Kidney tubule cell (primary cell): Measurements from ENCODE around the gene MAST2.
"Not testable (repeated sequence)": the region's sequence is repeated elsewhere in the genome, so short reads cannot be mapped to it uniquely, and the experiment has no call there.

ENCODE experiments used
- DNase-seq: peaks from one replicate; pipeline ENCODE4 v3.0.0-alpha.2; 2018; ENCODE audit warnings: low spot score

The MAST2 gene

GRCh38 chr1:45857755-45858492, 54.5 kb downstream of the MAST2 start:
- not testable (repeated sequence) for DNase-seq

- DNase-seq = no peak
Measured at GRCh38 chr1:45859221-45859620, 55.8 kb downstream of the MAST2 start.

- no peak for DNase-seq
Measured at GRCh38 chr1:45862008-45862407, 58.6 kb downstream of the MAST2 start.

DNA sequence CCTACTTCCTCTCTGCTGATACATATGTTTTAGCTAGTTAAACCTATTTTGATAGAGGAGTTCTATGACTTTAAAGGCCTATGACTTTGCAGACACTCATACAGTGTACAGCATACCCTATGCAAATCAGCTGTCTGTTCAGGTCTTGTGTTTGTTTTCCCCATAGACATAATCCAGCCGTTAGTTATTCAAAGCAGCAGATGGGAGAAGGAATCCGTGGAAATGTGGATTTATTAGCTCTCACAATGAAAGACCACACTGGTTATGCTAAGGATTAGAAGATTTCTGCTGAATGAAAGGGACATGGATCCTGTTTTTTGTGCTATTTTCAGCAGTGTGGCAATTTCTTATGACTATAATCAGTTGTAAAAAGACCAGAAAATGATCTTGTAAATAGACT, 59.8 kb downstream of the MAST2 start:
- DNase-seq = no peak

DNA sequence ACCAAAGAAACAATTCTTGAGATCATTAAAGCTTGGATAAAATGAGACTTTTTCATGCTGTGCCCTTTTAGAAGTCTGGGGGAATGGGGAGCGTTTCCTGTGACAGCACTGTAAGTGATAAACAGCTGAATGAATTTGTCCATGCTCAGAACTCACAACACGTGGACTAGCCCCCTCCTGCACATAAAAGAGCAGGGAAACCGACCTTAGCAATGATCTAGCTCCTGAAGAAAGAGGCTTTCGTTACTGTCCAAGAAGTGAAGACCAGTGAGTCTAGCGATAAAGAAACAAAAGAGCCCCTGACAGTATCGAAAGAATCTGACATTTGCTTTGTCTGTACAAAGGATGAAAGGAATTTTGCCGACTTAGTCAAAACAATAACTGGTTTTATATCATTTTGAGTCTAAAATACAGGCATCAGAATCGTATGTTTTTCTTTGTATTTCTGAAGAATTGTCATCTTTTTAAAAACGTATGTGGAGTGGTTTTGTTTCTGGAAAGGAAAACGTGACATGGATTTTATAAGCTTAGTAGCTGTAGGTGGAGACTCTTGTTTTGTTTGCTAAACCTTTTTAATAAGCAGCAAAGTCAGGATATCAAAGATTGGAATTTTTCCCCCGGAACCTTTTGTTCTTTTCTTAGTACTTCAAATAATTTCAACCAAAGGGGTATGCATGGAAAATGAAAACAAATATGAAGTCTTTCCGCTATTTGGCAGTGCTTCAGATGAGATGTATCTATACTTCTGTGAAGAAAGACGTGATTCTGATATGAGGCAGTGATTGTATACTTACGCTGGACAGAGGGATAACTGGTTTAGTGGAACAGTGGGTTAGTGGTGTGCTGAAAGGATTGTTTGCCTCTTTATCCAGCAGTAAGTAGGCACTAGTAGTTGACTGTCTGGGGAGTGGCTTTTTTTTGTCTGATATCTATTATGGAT, 61.0 kb downstream of the MAST2 start:
- DNase-seq = no peak

GRCh38 chr1:45867697-45868348, 64.4 kb downstream of the MAST2 start:
- DNase-seq = no peak

DNA sequence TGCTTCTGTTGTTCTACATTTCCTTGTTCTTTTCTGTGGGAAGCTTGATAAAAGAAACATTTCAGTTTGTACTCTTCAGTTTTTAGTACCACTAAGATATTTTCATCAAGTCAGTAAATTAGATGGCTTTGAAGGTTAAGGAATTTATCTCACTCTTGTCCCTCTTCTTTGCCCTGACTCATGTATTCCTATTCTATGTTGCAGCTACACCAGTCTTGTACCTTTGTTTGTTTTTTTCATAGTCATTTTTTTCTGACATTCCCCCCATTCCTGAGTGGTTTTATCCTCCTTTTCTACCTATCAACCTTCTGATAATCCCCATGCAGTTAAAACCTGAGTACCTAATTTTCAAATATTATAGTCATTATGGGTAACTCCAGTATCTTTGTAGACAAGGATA, 65.4 kb downstream of the MAST2 start:
- DNase-seq = no peak

GRCh38 chr1:45870500-45870899, 67.1 kb downstream of the MAST2 start:
- DNase-seq = peak; percentile 66

DNA sequence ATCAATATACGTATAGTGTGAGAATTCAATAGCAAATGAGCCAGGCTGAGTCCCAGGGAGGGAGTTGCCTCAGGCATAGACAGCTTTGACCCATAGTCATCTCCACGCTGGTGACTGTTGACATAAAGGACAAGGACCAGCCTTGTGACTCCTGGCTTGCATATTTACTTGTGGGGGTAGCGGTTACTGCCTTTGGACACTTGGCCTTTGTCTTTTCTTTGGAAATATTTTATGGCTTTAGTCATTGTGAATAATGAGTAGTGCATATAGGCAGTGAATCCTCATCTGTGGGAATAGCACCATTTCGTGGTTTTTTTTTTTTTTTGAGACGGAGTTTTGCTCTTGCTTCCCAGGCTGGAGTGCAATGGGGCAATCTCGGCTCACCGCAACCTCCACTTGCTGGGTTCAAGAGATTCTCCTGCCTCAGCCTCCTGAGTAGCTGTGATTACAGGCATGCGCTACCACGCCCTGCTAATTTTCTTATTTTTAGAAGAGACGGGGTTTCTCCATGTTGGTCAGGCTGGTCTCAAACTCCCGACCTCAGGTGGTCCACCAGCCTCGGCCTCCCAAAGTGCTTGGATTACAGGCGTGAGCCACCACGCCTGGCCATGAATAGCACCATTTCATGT, 68.9 kb downstream of the MAST2 start:
- DNase-seq = peak; percentile 92

- no peak for DNase-seq
Measured at GRCh38 chr1:45876000-45876617, 72.7 kb downstream of the MAST2 start.

DNA sequence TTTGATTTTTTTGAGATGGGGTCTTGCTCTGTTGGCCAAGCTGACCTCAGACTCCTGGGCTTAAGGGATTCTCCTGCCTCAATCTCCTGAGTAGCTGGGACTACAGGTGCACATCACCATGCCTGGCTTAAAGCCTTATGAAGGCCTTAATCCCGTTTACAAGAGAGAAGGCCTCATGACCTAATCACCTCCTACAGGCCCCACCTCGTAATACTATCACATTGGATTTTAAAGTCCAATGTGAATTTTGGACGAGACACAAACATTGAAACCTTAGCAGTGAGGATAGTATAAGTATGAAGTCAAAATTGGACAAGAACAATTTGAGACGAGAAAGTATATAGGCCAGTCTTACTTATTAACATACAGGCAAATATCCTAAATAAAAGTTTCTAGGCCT, 73.9 kb downstream of the MAST2 start:
- no peak for DNase-seq

- DNase-seq = no peak
Measured at GRCh38 chr1:45879885-45880598, 76.6 kb downstream of the MAST2 start.

DNA sequence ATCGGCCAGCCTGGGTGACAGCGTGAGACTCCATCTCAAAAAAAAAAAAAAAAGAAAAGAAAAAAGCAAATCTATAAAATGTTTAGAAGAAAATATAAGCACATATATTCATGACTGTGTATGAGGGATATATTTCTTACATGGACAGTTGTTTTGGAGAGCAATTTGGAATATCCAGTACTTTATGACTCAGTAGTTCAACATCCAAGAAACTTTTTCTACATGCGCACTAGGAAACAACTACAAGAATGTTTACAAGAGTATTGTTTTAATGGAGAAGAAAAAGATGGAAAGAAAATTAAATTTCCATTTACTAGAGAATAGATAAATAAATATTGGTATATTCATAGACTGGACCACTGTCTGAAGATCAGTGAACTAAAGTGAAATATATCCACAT, 77.5 kb downstream of the MAST2 start:
- DNase-seq = no peak

- peak; percentile 62 for DNase-seq
Measured at GRCh38 chr1:45883658-45884057, 80.2 kb downstream of the MAST2 start.

DNA sequence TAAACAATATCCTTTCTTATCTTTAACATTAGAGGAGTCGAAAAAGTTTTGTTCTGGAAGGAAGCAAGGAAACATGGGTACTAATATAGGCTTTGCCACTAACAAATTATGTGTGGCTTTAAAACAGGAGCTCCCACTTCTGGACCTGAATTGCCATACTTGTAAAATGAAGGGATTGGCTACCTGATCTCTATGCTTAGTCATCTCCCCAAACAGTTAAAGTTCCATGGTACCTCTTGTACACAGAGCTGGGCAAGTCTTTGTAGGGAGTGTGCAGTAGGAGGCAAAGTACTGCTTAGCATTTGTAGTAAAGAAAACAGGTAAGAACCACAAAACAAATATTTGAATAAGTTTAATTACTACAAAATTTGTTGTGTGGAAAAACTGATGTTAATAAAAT, 81.3 kb downstream of the MAST2 start:
- DNase-seq = peak; percentile 40

GRCh38 chr1:45886229-45886628, 82.8 kb downstream of the MAST2 start:
- DNase-seq = no peak

DNA sequence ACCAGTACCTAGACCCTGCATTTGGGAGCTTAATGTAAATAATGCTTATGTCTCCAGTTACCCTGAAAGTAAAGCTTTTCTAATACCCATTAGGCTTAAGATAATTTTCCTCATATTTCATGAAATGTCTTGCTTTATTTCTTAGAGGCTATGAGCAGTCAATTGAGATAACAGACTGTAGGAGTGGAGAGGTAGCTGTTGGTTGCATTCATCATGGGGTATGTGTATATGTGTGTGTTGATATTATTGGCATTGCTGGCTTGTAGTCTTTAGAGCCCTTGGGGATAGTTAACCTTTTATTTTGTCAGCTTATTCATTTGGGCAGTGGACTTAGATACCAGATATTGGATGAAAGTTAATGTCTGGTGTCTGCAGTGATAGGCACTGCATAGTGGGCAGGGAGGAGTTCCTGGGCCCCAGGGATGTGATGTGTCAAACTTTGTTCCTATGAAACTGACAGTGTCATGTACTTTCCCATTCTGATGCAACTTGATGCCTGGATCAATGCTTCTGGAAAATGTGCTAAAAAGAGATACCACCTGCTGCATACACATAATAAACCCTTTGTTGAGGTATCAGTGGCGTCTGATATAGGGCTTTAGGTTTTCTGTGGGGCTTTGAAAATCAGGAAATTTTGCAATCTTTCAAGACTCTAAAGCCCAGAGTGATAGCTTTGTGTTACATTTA, 83.9 kb downstream of the MAST2 start:
- DNase-seq = no peak

DNA sequence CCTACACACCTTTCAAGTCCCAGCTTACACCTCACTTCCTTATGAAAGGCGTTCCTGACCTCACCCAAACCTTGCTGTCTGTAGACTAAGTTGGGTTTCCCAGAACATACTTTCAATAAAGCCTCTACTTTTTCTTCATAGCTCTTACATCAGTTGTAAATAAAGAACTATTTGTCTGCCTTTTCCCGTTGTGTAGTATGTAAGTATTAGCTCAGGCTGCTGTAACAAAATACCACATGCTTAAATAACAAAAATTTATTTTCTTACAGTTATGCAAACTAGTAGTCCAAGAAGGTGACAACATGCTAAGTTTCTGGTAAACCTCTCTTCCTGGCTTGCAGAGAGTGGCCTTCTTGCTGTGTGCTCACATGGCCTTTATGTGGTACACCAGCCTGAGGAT, 86.7 kb downstream of the MAST2 start:
- DNase-seq = no peak

DNA sequence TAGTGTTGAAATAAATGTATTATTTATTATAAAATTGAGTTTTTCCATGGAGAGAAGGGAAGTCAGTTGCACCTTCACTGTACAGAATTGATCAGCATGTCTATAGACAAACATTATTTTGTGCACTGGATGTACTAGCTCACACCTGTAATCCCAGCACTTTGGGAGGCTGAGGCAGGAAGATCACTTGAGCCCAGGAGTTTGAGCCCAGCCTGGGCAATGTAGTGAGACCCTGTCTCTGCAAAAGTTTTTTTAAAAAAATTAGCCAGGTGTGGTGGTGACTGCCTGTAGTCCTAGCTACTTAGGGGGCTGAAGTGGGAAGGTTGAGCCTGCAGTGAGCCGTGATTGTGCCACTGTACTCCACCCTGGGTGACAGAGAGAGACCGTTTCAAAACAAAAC, 87.7 kb downstream of the MAST2 start:
- DNase-seq = no peak

DNA sequence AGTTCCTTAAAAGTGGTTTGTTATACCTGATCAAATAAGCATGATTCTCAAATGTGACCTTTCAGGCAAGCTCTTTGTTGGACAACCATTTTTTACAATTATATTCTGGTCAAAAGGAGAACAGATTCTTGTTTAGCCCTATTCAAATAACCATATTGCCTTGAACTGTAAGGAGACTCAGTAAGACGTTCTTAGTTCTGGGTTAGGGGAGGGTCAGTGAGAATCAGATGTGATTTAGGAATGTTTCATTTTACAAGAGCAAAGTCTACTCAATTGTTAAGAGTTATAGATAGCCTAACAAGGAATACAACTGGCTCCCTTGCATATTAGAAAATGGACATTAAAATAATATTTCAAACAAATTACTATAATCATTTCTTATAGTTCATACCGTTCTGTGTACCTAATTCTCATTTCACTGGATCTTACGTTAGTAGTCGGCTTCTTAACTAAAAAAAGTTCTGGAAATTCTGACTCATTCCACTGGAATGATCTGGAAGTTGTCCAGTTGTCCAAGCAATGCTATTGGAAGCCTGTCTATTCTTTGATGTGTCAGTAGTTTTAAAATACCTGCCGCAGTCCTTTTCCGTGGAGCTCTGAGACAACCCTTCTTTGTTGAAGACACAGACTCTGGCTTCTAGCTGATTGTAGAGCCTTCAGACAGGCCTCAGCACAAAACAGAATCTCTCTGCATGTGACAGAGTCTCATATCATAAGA, 88.8 kb downstream of the MAST2 start:
- peak; percentile 94 for DNase-seq
